Measurements from ENCODE around the gene DIAPH3. TPM values are rescaled to one million over a fixed set of nuclear protein-coding genes. Genes with fewer than 3 reads are reported as not detected.

DIAPH3 gene
- total RNA-seq, 6 experiments from 2014 or later: 18.4 to 38.5 (median 37.5) TPM

DNA sequence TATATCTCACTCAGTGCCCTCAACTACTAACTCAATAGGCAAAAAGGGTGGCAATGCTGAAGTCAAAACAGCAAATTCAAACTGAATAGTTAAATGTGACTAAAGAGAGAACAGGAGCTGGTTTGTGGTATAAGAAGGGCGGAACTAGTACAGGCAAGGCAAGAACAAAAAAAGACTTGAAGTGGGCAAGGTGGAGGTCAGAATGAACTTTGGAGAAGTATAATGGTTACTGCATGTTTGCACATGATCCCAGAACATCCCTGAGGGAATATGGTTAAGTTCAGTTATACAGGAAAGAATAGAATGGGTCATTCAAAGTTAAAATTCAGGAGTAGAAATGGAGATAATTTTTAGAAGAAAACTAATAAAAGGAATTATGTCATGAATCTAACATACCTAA lies 85.5 kb downstream of the DIAPH3 start:
- no peaks in the 10 kb centered on the region for H3K27me3 Mint-ChIP-seq (ENCODE audit: insufficient read depth)
- H3K4me3 Mint-ChIP-seq: no peak overlapping the region
- DNase-seq: no peak
- peaks cover 34% of the 10 kb centered on the region for H3K36me3 Mint-ChIP-seq (ENCODE audit: low read depth)
- H3K27ac Mint-ChIP-seq: no peak overlapping the region
- peaks cover 9% of the 10 kb centered on the region for H3K9me3 Mint-ChIP-seq
- TF ChIP-seq, protein P1, sequence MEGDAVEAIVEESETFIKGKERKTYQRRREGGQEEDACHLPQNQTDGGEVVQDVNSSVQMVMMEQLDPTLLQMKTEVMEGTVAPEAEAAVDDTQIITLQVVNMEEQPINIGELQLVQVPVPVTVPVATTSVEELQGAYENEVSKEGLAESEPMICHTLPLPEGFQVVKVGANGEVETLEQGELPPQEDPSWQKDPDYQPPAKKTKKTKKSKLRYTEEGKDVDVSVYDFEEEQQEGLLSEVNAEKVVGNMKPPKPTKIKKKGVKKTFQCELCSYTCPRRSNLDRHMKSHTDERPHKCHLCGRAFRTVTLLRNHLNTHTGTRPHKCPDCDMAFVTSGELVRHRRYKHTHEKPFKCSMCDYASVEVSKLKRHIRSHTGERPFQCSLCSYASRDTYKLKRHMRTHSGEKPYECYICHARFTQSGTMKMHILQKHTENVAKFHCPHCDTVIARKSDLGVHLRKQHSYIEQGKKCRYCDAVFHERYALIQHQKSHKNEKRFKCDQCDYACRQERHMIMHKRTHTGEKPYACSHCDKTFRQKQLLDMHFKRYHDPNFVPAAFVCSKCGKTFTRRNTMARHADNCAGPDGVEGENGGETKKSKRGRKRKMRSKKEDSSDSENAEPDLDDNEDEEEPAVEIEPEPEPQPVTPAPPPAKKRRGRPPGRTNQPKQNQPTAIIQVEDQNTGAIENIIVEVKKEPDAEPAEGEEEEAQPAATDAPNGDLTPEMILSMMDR (IDR thresholded peaks at IDR 0.05): no peak
- peaks cover 32% of the 10 kb centered on the region for H3K4me1 Mint-ChIP-seq (ENCODE audit: low read depth)

DNA sequence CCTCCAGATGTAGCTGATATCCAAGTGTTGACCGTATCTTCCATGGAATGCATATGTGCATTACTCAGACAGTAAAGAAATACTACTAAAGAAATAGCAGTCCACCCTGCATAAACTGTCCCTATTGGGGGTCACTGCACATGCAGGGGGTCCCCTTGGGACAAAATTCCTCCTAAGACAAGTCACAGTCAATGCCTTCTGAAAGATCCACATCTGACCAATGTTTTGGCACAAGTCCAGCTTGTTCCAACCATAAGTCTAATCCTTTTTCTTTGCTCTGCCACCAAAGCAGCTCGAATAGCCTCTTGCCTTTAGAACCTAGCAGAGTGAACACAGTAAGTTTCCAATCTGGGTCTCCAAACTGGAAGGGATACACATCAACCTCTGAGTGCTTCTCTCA lies 87.9 kb downstream of the DIAPH3 start:
- no peak for DNase-seq
- no peak overlapping the region for H3K27ac Mint-ChIP-seq
- H3K9me3 Mint-ChIP-seq: no peaks in the 10 kb centered on the region
- H3K27me3 Mint-ChIP-seq (ENCODE audit: insufficient read depth): no peaks in the 10 kb centered on the region
- H3K4me3 Mint-ChIP-seq: no peak overlapping the region
- TF ChIP-seq, protein P1 (IDR thresholded peaks at IDR 0.05): no peak
- peaks cover 8% of the 10 kb centered on the region for H3K4me1 Mint-ChIP-seq (ENCODE audit: low read depth)
- peaks cover 28% of the 10 kb centered on the region for H3K36me3 Mint-ChIP-seq (ENCODE audit: low read depth)

DNA sequence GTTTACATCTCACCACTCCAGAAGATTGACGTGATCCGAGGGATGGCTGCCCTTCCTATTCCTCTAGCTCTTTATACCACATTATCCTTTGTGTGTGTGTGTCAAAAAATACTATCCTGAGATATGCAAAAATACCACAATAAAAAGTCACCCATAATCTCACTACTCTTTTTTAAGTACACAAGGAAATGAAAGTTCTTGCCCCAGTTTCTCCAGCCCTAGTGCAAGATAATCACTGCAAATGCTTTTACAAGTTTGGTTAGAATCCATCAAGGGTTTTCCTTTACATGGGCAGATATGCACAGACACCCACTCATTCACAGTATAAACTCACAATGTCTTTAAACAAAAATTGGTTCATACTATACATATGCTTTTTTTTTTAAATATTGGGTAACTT lies 89.3 kb downstream of the DIAPH3 start:
- Mint-ChIP-seq H3K9me3 (no peaks in the 10 kb centered on the region), H3K27me3 (ENCODE audit: insufficient read depth) (no peaks in the 10 kb centered on the region), H3K4me1 (ENCODE audit: low read depth) (peaks cover 5% of the 10 kb centered on the region; the same call in 1 of the 2 replicates), H3K36me3 (ENCODE audit: low read depth) (peaks cover 36% of the 10 kb centered on the region), H3K4me3 (no peak overlapping the region), H3K27ac (no peak overlapping the region)
- no peak for DNase-seq
- TF ChIP-seq, protein P1 (IDR thresholded peaks at IDR 0.05): no peak

DNA sequence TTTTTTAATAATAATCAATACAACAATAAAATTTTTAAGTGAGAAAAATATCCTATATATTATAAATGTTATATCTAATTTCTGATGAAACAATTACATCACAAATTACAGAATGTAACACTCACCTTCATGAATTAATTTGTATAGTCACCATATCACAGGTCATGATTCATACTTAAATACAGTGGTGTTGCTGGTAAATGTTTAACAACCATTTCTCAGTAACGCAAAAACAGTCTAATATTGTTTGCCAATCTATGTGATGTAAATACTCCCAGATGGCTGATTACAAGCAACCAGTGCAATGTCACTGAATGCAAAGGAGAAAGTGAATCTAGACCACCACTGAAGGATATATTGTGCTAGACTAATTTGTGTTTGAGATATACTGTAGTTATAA lies 97.5 kb downstream of the DIAPH3 start:
- Mint-ChIP-seq H3K4me3 (no peak overlapping the region), H3K27ac (no peak overlapping the region), H3K36me3 (ENCODE audit: low read depth) (peaks cover 40% of the 10 kb centered on the region), H3K9me3 (no peaks in the 10 kb centered on the region), H3K27me3 (ENCODE audit: insufficient read depth) (no peaks in the 10 kb centered on the region), H3K4me1 (ENCODE audit: low read depth) (no peaks in the 10 kb centered on the region; the same call in 1 of the 2 replicates)
- TF ChIP-seq, protein P1 (IDR thresholded peaks at IDR 0.05): no peak
- DNase-seq: no peak

DNA sequence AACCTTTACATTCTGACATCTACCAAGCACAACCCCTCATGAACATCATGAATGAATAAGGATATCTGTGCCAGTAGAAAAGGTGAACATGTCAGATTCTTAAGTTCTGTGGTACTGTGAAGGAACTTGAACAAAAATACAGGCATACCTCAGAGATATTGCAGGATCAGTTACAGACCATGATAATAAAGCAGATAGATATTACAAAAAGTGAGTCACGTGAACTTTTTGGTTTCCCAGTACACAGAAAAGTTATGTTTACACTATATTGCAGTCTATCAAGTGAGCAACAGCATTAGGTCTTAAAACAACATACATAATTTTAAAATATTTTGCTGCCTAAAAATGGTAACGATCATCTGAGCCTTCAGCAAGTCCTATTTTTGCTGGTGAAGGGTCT lies 101.2 kb downstream of the DIAPH3 start:
- TF ChIP-seq, protein P1 (IDR thresholded peaks at IDR 0.05): no peak
- Mint-ChIP-seq H3K36me3 (ENCODE audit: low read depth) (peaks cover 18% of the 10 kb centered on the region), H3K4me1 (ENCODE audit: low read depth) (no peaks in the 10 kb centered on the region; the same call in 1 of the 2 replicates), H3K9me3 (no peaks in the 10 kb centered on the region), H3K4me3 (no peak overlapping the region), H3K27me3 (ENCODE audit: insufficient read depth) (no peaks in the 10 kb centered on the region), H3K27ac (no peak overlapping the region)
- no peak for DNase-seq

DNA sequence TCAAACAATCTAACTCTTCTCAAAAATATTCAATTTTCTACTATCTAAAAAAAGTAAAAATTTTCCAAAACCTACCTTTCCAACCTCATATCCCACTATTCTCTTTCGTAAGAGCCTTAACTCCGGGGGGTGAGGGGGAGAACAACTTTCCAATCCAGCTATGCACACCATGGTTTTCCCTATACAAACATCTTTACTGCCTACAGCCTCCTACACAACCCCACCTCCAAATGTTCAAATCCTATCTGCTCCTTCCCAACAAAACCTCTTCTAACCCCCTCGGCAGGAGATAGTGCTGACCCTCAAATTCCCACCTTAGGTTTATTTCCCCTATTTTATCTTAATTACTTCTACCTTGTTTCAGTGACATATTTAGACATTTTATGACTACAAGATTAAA lies 102.0 kb downstream of the DIAPH3 start:
- Mint-ChIP-seq H3K4me3 (no peak overlapping the region), H3K27me3 (ENCODE audit: insufficient read depth) (no peaks in the 10 kb centered on the region), H3K36me3 (ENCODE audit: low read depth) (peaks cover 18% of the 10 kb centered on the region), H3K27ac (no peak overlapping the region), H3K9me3 (no peaks in the 10 kb centered on the region), H3K4me1 (ENCODE audit: low read depth) (no peaks in the 10 kb centered on the region; the same call in 1 of the 2 replicates)
- TF ChIP-seq, protein P1 (IDR thresholded peaks at IDR 0.05): no peak
- DNase-seq: no peak

Measured in HFFc6 (cell line).